ENCODE results near the gene LINC01488.

Gene LINC01488

DNA sequence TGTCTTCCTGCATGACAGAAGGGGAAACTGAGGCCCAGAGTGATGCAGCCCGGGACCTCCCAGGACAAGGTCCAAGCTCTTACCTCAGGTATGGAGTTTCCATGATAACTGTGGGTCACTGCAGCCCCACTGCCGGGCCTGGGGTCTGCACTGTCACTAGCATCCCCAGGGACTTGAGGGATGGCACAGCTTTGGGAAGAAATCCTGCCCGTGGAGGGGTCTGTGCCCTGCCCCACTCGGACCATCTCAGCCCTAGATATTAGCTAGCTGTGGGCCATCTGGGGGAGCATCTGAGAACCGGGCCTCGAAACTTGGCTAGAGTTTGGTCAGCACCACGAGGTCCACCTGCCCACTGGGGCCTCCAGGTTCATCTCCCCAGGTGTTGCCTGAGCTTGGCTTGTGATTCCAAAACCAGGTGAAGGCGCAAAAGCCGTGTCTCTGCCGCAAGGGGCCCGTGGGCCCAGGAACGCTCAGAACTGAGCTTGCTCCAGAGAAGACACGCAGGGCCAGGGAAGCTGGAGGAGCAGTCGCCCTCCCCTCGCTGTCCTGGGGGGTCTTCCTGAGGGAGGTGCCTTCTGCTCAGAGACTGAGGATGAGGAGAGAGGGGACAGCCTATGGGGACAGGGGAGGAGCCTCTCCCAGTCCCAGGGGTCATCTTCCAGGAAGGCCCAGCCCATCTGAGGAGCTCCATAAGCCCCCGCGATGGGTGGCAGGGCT is 4.8 kb downstream of the LINC01488 start:
- H3K36me3 ChIP-seq (ENCODE audit: insufficient read depth, low read length), result no peaks in the 10 kb centered on the region
- no peaks in the 10 kb centered on the region for H3K9me3 ChIP-seq (replicated peaks; ENCODE audit: low read length)
- H3K4me1 ChIP-seq (ENCODE audit: control insufficient read depth, insufficient read depth, low read length), result no peaks in the 10 kb centered on the region
- no peak overlapping the region for H3K4me3 ChIP-seq (ENCODE audit: low read length)
- H3K4me2 ChIP-seq (ENCODE audit: low read length), result no peak overlapping the region
- H3K9ac ChIP-seq (ENCODE audit: low read depth, low read length), result no peak overlapping the region
- peaks cover 11% of the 10 kb centered on the region for H3K27me3 ChIP-seq (ENCODE audit: control insufficient read depth, insufficient read depth, low read length)

DNA sequence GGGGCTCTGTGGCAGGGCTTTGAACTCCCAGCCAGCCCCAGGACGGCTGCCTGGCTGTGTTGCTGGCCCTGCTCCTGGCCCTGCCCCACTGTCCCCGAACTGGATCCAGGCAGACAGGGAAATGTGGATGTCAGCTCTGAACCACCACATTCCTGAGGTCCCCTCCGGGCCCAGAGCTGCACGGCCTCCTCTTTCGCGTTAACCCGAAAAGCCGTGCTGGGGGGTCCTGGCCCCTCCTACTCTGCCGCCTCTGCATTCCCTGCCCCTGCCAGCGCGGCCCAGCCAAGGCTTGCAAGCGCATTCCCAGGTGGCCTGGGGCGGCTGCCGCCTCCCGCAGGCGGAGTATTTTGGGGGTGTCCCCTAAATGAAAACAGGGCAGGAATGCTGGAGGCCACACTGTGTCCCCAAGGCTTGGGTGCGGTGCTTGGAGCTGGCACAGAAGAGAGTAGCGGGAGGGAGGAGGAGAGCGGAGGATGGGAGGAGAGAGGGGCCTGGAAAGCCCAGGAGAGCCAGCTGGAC is 5.4 kb downstream of the LINC01488 start:
- no peak overlapping the region for H3K9ac ChIP-seq (ENCODE audit: low read depth, low read length)
- H3K4me1 ChIP-seq (ENCODE audit: control insufficient read depth, insufficient read depth, low read length), result no peaks in the 10 kb centered on the region
- H3K4me3 ChIP-seq (ENCODE audit: low read length), result no peak overlapping the region
- no peak overlapping the region for H3K4me2 ChIP-seq (ENCODE audit: low read length)
- no peaks in the 10 kb centered on the region for H3K36me3 ChIP-seq (ENCODE audit: insufficient read depth, low read length)
- H3K9me3 ChIP-seq (replicated peaks; ENCODE audit: low read length), result no peaks in the 10 kb centered on the region
- H3K27me3 ChIP-seq (ENCODE audit: control insufficient read depth, insufficient read depth, low read length), result peaks cover 11% of the 10 kb centered on the region

DNA sequence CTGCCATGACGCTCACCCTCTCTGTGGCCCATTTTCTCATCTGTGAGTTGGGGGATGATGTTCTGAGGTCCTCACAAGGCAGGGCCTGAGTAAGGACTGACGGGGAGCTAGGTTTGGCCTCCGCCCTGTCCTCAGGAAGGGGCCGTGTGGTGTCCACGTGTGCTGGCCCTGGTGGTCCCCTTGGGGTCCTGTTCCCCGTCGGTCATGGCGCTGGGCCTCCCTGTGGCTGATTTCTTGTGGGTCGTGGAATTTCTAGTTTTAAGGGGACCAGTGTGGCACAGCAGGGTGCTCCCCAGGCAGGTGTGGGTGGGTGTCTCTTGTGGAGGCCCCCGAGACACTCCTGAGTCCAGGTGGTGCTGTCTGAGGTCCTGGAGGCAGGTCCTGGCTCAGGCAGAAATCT is 5.9 kb downstream of the LINC01488 start:
- H3K9ac ChIP-seq (ENCODE audit: low read depth, low read length), result no peak overlapping the region
- H3K4me1 ChIP-seq (ENCODE audit: control insufficient read depth, insufficient read depth, low read length), result no peaks in the 10 kb centered on the region
- H3K4me3 ChIP-seq (ENCODE audit: low read length), result no peak overlapping the region
- H3K4me2 ChIP-seq (ENCODE audit: low read length), result no peak overlapping the region
- H3K27me3 ChIP-seq (ENCODE audit: control insufficient read depth, insufficient read depth, low read length), result peaks cover 11% of the 10 kb centered on the region
- H3K36me3 ChIP-seq (ENCODE audit: insufficient read depth, low read length), result no peaks in the 10 kb centered on the region
- H3K9me3 ChIP-seq (replicated peaks; ENCODE audit: low read length), result no peaks in the 10 kb centered on the region

DNA sequence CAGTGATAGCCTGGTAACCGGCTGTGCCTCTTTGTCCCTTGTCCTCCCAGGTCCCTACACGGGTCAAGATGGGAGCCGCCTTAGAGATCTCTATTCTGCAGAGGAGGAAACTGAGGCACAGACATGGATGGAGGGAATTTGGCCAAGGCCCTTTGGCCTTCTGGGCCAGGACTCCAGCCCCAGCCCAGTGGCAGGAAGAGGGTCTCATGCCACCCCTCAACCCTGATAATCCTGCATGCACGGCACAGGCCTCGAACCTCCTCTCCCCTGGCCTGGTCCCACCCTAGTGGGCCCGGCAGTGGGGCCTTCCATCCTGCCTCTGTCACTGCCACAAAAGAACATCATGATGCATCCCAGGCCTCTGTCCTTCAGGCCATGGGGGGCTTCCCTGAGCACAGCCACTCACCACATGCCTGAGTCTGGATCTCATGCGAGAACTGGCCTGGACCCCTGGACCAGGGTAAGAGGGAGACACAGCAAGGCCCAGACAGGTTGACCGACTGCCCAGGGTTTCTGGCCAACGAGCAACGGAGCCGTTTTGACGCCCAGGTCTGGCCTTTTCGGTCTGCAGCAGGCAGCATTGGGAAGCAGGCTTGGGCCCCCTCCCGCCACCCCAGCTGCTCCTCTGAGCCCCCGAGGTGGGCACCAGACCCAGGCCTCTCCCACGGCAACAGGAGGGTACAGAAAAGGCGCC is 6.5 kb downstream of the LINC01488 start:
- Histone ChIP-seq H3K36me3 (ENCODE audit: insufficient read depth, low read length) (no peaks in the 10 kb centered on the region), H3K27me3 (ENCODE audit: control insufficient read depth, insufficient read depth, low read length) (peaks cover 6% of the 10 kb centered on the region), H3K9ac (ENCODE audit: low read depth, low read length) (no peak overlapping the region), H3K9me3 (replicated peaks; ENCODE audit: low read length) (no peaks in the 10 kb centered on the region), H3K4me1 (ENCODE audit: control insufficient read depth, insufficient read depth, low read length) (no peaks in the 10 kb centered on the region), H3K4me2 (ENCODE audit: low read length) (no peak overlapping the region), H3K4me3 (ENCODE audit: low read length) (no peak overlapping the region)

DNA sequence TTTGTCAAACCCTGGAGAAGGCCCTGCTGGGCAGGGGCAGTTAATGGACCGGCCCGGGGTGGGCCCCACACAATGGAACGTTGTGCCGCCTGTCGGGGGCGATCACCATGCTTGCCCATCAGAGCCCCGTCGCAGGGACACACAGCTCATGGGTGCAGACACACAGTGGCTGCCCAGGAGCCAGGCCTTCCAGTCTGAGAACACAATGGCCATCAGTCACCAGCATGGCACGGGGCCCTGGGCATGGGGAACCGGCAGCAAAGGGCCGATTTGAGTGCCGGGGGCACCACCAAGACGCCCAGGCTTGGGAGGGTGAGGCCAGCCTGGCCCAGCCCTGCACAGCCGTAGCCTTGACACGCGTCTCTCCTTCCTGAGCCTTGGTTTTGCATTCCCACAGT is 7.1 kb downstream of the LINC01488 start:
- Histone ChIP-seq H3K27me3 (ENCODE audit: control insufficient read depth, insufficient read depth, low read length) (peaks cover under 1% of the 10 kb centered on the region), H3K4me2 (ENCODE audit: low read length) (no peak overlapping the region), H3K4me3 (ENCODE audit: low read length) (no peak overlapping the region), H3K36me3 (ENCODE audit: insufficient read depth, low read length) (no peaks in the 10 kb centered on the region), H3K9ac (ENCODE audit: low read depth, low read length) (no peak overlapping the region), H3K9me3 (replicated peaks; ENCODE audit: low read length) (no peaks in the 10 kb centered on the region), H3K4me1 (ENCODE audit: control insufficient read depth, insufficient read depth, low read length) (no peaks in the 10 kb centered on the region)

DNA sequence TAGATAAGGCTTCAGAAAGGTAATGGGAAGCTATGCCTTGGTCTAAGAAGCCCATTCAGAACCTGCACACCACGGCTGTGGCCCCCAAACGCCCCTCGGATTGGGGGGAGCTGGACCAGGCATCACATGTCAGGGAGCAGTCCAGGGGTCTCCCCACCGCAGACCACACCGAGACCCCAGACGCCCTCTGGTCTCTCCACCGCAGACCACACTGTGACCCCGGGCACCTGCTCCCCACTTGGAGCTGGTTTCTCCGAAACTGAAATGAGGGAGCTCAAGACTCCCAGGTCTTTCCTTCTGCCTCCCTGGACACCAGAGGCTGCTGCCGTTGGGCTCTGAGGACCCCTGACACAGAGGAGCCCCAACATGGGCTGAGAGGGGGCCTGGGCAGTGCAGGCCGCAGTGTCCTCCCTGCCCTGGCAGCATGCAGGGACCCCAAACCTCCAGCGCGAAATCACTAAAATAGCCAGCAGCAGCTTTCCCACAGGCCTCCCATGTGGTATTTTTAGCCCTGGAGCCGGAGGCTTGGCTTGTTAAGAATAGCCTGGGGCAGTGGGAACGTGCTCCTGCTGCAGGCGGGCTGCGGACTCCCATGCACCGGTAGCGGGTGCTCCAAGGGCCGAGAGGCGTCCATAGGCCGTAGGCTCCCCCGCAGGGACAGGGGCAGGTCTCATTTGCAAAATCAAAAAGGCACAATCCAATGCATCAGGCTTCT is 7.7 kb downstream of the LINC01488 start:
- Histone ChIP-seq H3K9ac (ENCODE audit: low read depth, low read length) (no peak overlapping the region), H3K9me3 (replicated peaks; ENCODE audit: low read length) (no peaks in the 10 kb centered on the region), H3K4me3 (ENCODE audit: low read length) (no peak overlapping the region), H3K36me3 (ENCODE audit: insufficient read depth, low read length) (no peaks in the 10 kb centered on the region), H3K4me1 (ENCODE audit: control insufficient read depth, insufficient read depth, low read length) (no peaks in the 10 kb centered on the region), H3K27me3 (ENCODE audit: control insufficient read depth, insufficient read depth, low read length) (no peaks in the 10 kb centered on the region), H3K4me2 (ENCODE audit: low read length) (no peak overlapping the region)

DNA sequence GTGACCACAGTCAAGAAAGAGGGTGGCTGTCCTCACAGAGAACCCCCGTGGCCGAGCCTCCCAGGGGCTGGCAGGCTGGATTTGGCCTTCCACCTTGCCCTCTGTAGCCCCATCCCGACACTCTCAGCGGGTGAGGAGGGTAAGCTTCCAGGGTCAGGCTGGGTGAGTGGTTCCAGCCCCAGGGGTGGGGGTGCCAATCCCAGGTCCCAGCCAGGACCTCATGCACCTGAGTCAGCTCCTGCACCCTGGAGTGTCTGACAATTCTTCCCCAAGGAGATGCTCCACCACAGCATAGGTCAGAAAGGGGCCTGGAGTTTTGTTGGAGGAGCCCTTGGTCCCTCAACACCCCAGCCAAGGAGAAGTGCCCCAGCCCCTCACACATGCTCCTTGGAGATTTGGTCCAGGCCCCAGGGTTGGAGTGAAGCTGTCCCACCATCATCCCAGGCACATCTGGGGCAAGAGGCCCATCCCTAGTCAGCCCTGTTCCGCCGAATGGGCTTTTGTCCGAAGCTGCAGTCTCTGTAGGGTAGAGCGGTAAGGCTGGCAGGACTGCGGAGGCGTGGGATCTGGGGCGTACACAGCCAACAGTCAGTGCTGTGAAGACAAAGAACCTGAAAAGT is 8.4 kb downstream of the LINC01488 start:
- H3K4me1 ChIP-seq (ENCODE audit: control insufficient read depth, insufficient read depth, low read length), result no peaks in the 10 kb centered on the region
- H3K9ac ChIP-seq (ENCODE audit: low read depth, low read length), result no peak overlapping the region
- no peaks in the 10 kb centered on the region for H3K27me3 ChIP-seq (ENCODE audit: control insufficient read depth, insufficient read depth, low read length)

DNA sequence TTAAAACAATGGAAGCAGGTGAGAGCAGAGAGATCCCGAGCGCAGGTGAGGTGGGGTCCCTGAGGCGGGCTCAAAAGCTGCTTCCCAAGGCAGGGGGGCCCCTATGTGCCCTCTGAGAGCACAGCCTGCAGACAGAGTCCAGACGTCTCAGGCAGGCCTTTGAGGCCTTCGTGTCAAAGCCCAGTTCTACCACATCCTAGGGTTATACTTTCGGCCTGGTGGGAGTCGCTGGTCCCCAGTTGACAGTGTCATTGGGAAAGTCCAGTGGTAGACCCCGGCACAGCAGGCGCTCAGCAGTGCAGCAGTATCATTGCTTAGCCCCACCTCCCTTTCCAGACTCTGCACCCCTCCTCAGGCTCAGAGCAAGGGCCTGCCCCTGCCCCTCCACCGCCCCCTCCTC is 9.1 kb downstream of the LINC01488 start:
- no peaks in the 10 kb centered on the region for H3K36me3 ChIP-seq (ENCODE audit: insufficient read depth, low read length)
- H3K4me1 ChIP-seq (ENCODE audit: control insufficient read depth, insufficient read depth, low read length), result no peaks in the 10 kb centered on the region
- no peaks in the 10 kb centered on the region for H3K9me3 ChIP-seq (replicated peaks; ENCODE audit: low read length)
- H3K27me3 ChIP-seq (ENCODE audit: control insufficient read depth, insufficient read depth, low read length), result no peaks in the 10 kb centered on the region
- no peak overlapping the region for H3K4me3 ChIP-seq (ENCODE audit: low read length)
- no peak overlapping the region for H3K4me2 ChIP-seq (ENCODE audit: low read length)
- no peak overlapping the region for H3K9ac ChIP-seq (ENCODE audit: low read depth, low read length)

More for the DNA sequence above, 8.4 kb downstream of the LINC01488 start:
- H3K4me2 ChIP-seq (ENCODE audit: low read length), result no peak overlapping the region
- H3K4me3 ChIP-seq (ENCODE audit: low read length), result no peak overlapping the region
- H3K9me3 ChIP-seq (replicated peaks; ENCODE audit: low read length), result no peaks in the 10 kb centered on the region
- H3K36me3 ChIP-seq (ENCODE audit: insufficient read depth, low read length), result no peaks in the 10 kb centered on the region

DNA sequence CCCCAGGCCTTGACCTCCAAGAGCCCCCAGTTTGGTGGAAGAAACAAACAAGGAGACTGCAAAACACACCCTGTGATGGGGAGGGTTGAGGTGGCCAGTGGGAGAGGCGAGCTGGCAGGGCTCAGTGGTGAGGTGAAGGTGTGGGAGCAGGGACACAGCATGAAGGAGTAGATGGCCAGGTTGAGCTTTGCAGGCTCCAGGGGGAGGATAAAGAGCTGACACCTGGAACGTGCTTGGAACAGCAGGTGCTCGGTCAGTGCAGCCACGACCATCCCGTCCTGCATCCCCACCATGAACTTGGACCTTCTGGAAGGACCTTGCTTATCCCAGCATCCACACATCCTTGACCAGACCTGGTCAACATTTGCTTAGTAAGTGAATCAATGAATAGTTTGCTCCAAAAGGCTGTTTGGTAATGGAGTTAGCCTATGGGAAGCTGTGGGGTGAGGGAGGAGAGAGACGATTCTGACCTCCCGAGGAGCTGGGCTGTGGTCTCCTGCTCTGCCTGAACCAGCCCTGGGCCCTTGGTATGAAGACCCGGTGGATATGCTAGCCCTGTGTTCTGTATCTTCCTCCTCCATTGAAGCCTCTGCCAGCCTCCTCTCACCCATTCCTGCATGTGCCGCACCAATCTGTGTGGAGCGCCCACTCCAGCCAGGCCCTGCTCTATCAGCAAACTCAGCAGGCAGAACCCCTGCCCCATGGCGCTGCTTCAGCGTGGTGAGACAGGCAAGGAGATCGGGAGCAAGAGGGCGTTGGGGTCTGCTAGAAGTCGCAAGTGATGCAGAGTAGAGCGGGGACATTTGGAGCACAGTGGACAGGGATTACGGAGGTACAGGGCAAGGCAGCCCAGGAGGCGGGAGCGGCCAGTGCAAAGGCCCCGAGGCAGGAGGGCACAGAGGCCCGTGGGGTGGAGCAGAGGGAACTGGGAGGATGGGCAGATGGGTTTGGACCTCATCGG is 9.9 kb downstream of the LINC01488 start:
- Histone ChIP-seq H3K9ac (ENCODE audit: low read depth, low read length) (no peak overlapping the region), H3K4me1 (ENCODE audit: control insufficient read depth, insufficient read depth, low read length) (peaks cover 3% of the 10 kb centered on the region), H3K4me3 (ENCODE audit: low read length) (no peak overlapping the region), H3K36me3 (ENCODE audit: insufficient read depth, low read length) (no peaks in the 10 kb centered on the region), H3K9me3 (replicated peaks; ENCODE audit: low read length) (no peaks in the 10 kb centered on the region), H3K27me3 (ENCODE audit: control insufficient read depth, insufficient read depth, low read length) (no peaks in the 10 kb centered on the region), H3K4me2 (ENCODE audit: low read length) (no peak overlapping the region)

DNA sequence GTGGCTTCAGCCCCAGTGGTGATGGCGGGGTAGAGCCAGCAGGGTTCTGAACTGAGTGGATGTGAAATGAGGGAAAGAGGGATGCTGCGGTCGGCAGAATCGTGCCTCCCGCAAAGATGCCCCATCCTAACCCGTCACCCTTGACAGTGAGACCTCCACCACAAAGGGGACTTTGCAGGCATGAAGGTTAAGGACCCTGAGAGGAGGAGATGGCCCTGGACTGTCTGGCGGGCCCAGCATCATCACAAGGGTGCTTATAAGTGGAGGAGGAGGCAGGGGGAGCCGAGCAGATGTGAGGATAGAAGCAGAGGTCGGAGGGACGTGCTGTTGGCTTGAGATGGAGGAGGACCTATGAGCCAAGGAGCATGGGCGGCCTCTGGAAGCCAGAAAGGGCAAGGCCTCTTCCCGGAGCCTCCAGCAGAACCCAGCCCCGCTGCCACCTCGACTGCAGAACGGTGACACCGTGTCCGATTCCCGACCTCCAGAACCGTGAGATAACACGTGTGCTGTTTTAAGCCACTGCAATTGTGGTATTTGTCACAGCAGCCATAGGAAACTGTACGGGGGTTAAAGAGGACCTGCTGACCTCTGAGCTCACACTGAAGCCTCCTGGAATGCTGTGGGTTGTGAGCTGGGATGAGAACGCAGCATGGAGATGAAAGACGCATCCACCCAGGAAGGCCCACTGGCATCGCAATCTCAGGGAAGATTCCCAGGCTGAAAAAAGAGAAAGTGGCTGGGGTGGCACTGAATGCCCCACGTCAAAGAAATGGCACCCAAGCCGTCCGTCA is 10.9 kb downstream of the LINC01488 start:
- H3K27me3 ChIP-seq (ENCODE audit: control insufficient read depth, insufficient read depth, low read length), result no peaks in the 10 kb centered on the region
- no peak overlapping the region for H3K9ac ChIP-seq (ENCODE audit: low read depth, low read length)
- no peaks in the 10 kb centered on the region for H3K9me3 ChIP-seq (replicated peaks; ENCODE audit: low read length)
- H3K4me3 ChIP-seq (ENCODE audit: low read length), result no peak overlapping the region
- no peaks in the 10 kb centered on the region for H3K36me3 ChIP-seq (ENCODE audit: insufficient read depth, low read length)
- H3K4me2 ChIP-seq (ENCODE audit: low read length), result no peak overlapping the region
- H3K4me1 ChIP-seq (ENCODE audit: control insufficient read depth, insufficient read depth, low read length), result peaks cover 12% of the 10 kb centered on the region
